ENCODE results near the gene GLS. TPM values are rescaled to one million over a fixed set of nuclear protein-coding genes. Genes with fewer than 3 reads are reported as not detected.
"Not testable (repeated sequence)": the region's sequence is repeated elsewhere in the genome, so short reads cannot be mapped to it uniquely, and the experiment has no call there.

GLS gene
- total RNA-seq, 4 donors from 2014 or later = 111 to 235 (median 146) TPM

DNA sequence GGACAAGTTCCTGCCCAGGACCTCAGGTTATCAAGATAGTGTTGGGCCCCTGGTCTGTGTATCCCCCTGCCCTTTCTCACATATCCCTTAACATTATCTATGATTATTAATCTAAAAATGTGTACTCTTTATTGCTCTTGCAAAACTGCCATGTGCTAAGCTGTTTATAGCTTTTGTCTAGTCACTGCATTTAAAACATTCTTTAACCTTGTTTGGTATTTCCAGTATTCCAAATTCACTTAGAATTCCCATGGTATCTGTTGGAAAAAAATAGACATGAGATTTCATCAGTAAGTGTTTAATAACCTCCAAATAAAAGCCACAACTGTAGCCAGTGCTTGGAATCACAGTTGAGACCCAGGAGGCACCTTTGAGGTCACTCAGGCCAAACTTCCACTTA, 16.2 kb upstream of the GLS start:
- peak; percentile 57 for ATAC-seq (ENCODE audit: low FRiP score)
- TF ChIP-seq, protein P1, sequence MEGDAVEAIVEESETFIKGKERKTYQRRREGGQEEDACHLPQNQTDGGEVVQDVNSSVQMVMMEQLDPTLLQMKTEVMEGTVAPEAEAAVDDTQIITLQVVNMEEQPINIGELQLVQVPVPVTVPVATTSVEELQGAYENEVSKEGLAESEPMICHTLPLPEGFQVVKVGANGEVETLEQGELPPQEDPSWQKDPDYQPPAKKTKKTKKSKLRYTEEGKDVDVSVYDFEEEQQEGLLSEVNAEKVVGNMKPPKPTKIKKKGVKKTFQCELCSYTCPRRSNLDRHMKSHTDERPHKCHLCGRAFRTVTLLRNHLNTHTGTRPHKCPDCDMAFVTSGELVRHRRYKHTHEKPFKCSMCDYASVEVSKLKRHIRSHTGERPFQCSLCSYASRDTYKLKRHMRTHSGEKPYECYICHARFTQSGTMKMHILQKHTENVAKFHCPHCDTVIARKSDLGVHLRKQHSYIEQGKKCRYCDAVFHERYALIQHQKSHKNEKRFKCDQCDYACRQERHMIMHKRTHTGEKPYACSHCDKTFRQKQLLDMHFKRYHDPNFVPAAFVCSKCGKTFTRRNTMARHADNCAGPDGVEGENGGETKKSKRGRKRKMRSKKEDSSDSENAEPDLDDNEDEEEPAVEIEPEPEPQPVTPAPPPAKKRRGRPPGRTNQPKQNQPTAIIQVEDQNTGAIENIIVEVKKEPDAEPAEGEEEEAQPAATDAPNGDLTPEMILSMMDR (IDR thresholded peaks at IDR 0.05) = no peak

GRCh38 chr2:190867212-190867611, 13.4 kb upstream of the GLS start:
- DNase-seq (ENCODE audit: low spot score) (no peak), ATAC-seq (ENCODE audit: low FRiP score) (no peak)
- TF ChIP-seq, protein P1 (IDR thresholded peaks at IDR 0.05) = no peak

More for the DNA sequence above, 16.2 kb upstream of the GLS start:
- no peak for DNase-seq (ENCODE audit: low spot score)

DNA sequence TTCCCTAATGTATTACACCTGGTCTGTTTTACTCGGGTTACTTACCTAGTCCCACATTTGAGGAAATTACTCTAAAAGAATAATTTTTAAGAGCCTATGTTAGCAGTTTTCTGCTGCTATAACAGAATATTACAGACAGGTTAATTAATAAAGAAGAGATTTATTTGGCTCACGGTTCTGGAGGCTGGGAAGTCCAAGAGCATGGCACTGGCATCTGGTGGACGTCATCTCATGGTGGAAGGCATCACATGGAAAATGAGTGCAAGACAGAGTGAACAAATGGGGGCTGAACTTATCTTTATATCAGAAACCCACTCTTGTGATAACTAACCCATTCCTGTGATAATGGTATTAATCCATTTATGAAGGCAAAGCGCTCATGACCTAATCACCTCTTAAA, 12.8 kb upstream of the GLS start:
- TF ChIP-seq, protein P1 (IDR thresholded peaks at IDR 0.05) = no peak
- no peak for ATAC-seq (ENCODE audit: low FRiP score)
- no peak for DNase-seq (ENCODE audit: low spot score)

GRCh38 chr2:190869721-190870120, 10.9 kb upstream of the GLS start:
- ATAC-seq (ENCODE audit: low FRiP score) (no peak), DNase-seq (ENCODE audit: low spot score) (no peak)
- TF ChIP-seq, protein P1 (IDR thresholded peaks at IDR 0.05) = no peak

DNA sequence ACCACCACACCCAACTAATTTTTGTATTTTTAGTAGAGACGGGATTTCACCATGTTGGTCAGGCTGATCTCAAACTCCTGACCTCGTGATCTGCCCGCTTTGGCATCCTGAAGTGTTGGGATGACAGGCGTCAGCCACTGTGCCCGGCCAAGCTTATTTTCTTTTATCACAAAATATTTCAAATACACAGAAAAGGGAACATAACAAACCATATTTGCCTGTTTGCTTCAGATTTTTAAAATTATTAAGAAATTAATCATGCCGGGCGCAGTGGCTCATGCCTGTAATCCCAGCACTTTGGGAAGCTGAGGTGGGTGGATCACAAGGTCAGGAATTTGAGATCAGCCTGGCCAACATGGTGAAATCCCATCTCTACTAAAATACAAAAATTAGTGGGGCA, 7.2 kb upstream of the GLS start:
- ATAC-seq (ENCODE audit: low FRiP score); DNase-seq (ENCODE audit: low spot score): not testable (repeated sequence)

- DNase-seq (ENCODE audit: low spot score) (no peak), ATAC-seq (ENCODE audit: low FRiP score) (no peak)
- TF ChIP-seq, protein P1 (IDR thresholded peaks at IDR 0.05) = no peak
These were observed 4.7 kb upstream of the GLS start for GRCh38 chr2:190875891-190876290.

DNA sequence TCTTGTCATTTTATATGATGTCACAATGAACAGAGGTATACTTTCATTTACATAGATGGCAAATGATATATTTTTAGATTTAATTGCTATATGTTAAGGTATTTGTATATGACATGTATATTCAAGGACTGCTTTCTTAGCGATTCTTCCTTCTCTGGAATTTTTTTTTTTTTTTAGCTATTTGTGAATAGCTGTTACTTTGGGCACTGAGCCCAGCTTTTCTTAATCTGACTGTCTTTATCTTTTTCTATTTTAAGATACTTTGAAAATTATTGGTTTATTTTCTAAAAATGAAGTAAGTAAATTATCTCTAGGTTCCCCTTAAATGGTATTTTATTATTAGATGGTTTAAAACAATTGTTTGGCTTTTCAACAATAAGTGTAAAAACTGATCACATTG, 4.0 kb upstream of the GLS start:
- TF ChIP-seq, protein P1 (IDR thresholded peaks at IDR 0.05) = no peak
- no peak for ATAC-seq (ENCODE audit: low FRiP score)
- no peak for DNase-seq (ENCODE audit: low spot score)

GRCh38 chr2:190877436-190877835, 3.2 kb upstream of the GLS start:
- ATAC-seq (ENCODE audit: low FRiP score) = no peak
- TF ChIP-seq, protein P1 (IDR thresholded peaks at IDR 0.05) = no peak
- no peak for DNase-seq (ENCODE audit: low spot score)

Measured in omental fat pad (tissue), 4 donors.